KMS-11 (cell line): ENCODE data around the gene OBSCN.

ENCODE experiments used
- H2AFZ ChIP-seq: fragments of 200-600 bp; sonication (generic); 2 replicates; pipeline ENCODE4 v1.6.1; 2016; ENCODE audit warnings: antibody characterized with exemption, mixed run types, low read depth
- H3K27ac ChIP-seq: fragments of 200-600 bp; sonication (generic); 2 replicates; pipeline ENCODE4 v1.6.1; 2016; ENCODE audit warnings: mild to moderate bottlenecking, mixed run types
- H3K27me3 ChIP-seq: fragments of 200-600 bp; sonication (generic); 2 replicates; pipeline ENCODE4 v1.6.1; 2017; ENCODE audit warnings: mild to moderate bottlenecking, low read depth, mixed run types, moderate library complexity; ENCODE audit not compliant: insufficient read depth
- H3K36me3 ChIP-seq: fragments of 200-600 bp; sonication (generic); 2 replicates; pipeline ENCODE4 v1.6.1; 2017; ENCODE audit warnings: mild to moderate bottlenecking, mixed run types; ENCODE audit not compliant: insufficient read depth
- H3K4me1 ChIP-seq: fragments of 200-600 bp; sonication (generic); 2 replicates; pipeline ENCODE4 v1.6.1; 2016; ENCODE audit warnings: mild to moderate bottlenecking, low read depth, mixed run types; ENCODE audit not compliant: poor library complexity, severe bottlenecking
- H3K4me2 ChIP-seq: fragments of 200-600 bp; sonication (generic); 2 replicates; pipeline ENCODE4 v1.7.0; 2016; ENCODE audit warnings: mild to moderate bottlenecking, mixed run types
- H3K4me3 ChIP-seq: fragments of 200-600 bp; sonication (generic); IDR thresholded peaks from 2 replicates; pipeline ENCODE4 v1.6.1; 2017; ENCODE audit warnings: low read depth, low read length, mixed read lengths; ENCODE audit not compliant: insufficient read depth
- H3K79me2 ChIP-seq: fragments of 200-600 bp; sonication (generic); 2 replicates; pipeline ENCODE4 v1.6.1; 2016; ENCODE audit warnings: low read depth, mixed run types; ENCODE audit not compliant: insufficient read depth
- H3K9ac ChIP-seq: fragments of 200-600 bp; sonication (generic); 2 replicates; pipeline ENCODE4 v1.6.1; 2016; ENCODE audit warnings: mild to moderate bottlenecking, mixed run types
- H4K20me1 ChIP-seq: fragments of 200-600 bp; sonication (generic); 2 replicates; pipeline ENCODE4 v1.6.1; 2016; ENCODE audit warnings: mild to moderate bottlenecking, mixed run types; ENCODE audit not compliant: insufficient read depth
- CTCF ChIP-seq: fragments of 200-600 bp; sonication (generic); conservative IDR thresholded peaks from 2 replicates; pipeline ENCODE4 v1.6.1; 2017; ENCODE audit warnings: low read depth, mild to moderate bottlenecking, antibody characterized with exemption, low read length, moderate library complexity, mixed read lengths

Gene OBSCN

GRCh38 chr1:228393811-228394570 is 186.1 kb downstream of the OBSCN start:
- TF ChIP-seq CTCF = no peak
- Histone ChIP-seq H3K4me2 (no peak overlapping the region), H3K36me3 (no peaks in the 10 kb centered on the region), H4K20me1 (no peaks in the 10 kb centered on the region), H3K27me3 (no peaks in the 10 kb centered on the region), H3K27ac (no peak overlapping the region), H2AFZ (no peak overlapping the region), H3K79me2 (no peaks in the 10 kb centered on the region), H3K4me1 (no peaks in the 10 kb centered on the region), H3K9ac (no peak overlapping the region), H3K4me3 (no peak overlapping the region)

GRCh38 chr1:228394571-228395394 is 186.9 kb downstream of the OBSCN start:
- Histone ChIP-seq H3K79me2 (no peaks in the 10 kb centered on the region), H4K20me1 (no peaks in the 10 kb centered on the region), H3K27ac (no peak overlapping the region), H3K4me3 (no peak overlapping the region), H3K9ac (no peak overlapping the region), H3K4me1 (no peaks in the 10 kb centered on the region), H3K36me3 (no peaks in the 10 kb centered on the region), H3K4me2 (no peak overlapping the region), H2AFZ (no peak overlapping the region), H3K27me3 (no peaks in the 10 kb centered on the region)
- TF ChIP-seq CTCF = no peak

- Histone ChIP-seq H4K20me1 (no peaks in the 10 kb centered on the region), H3K4me2 (no peak overlapping the region), H3K27ac (no peak overlapping the region), H3K9ac (no peak overlapping the region), H3K79me2 (0 out of 2 replicates have a peak, but pooled peaks cover 3% of the 10 kb centered on the region), H3K36me3 (no peaks in the 10 kb centered on the region), H3K4me1 (no peaks in the 10 kb centered on the region), H3K27me3 (no peaks in the 10 kb centered on the region), H2AFZ (no peak overlapping the region), H3K4me3 (no peak overlapping the region)
- no peak for TF ChIP-seq CTCF
These were observed 189.2 kb downstream of the OBSCN start for GRCh38 chr1:228396770-228397662.

GRCh38 chr1:228397966-228398365 is 190.1 kb downstream of the OBSCN start:
- no peak overlapping the region for H3K9ac ChIP-seq
- no peaks in the 10 kb centered on the region for H3K36me3 ChIP-seq
- H3K4me1 ChIP-seq = no peaks in the 10 kb centered on the region
- no peak overlapping the region for H3K4me2 ChIP-seq
- H3K27me3 ChIP-seq = no peaks in the 10 kb centered on the region
- H3K27ac ChIP-seq = no peak overlapping the region
- no peak for TF ChIP-seq CTCF
- H2AFZ ChIP-seq = no peak overlapping the region
- peaks cover 6% of the 10 kb centered on the region; the same call in 1 of the 2 replicates for H3K79me2 ChIP-seq
- peaks cover 1% of the 10 kb centered on the region; the same call in 1 of the 2 replicates for H4K20me1 ChIP-seq
- H3K4me3 ChIP-seq = no peak overlapping the region
